GM12892 (cell line): ENCODE data around the gene PKP1.
A peak's percentile ranks its signal among the peaks of the same experiment; 100 is the strongest.
"Not testable (repeated sequence)": the region's sequence is repeated elsewhere in the genome, so short reads cannot be mapped to it uniquely, and the experiment has no call there.

Source experiments
- DNase-seq: peaks from one replicate; pipeline ENCODE4 v3.0.0; 2011; ENCODE audit not compliant: insufficient read length
- FAIRE-seq: peaks from 2 replicates; lab custom pipeline; 2011; peaks lifted over from hg19 to GRCh38; lab: Jason Lieb, UNC
- POLR2A ChIP-seq: IDR thresholded peaks from 2 replicates; pipeline ENCODE4 v1.6.1; 2011; ENCODE audit warnings: low read depth, low read length, control low read depth
- POLR2AphosphoS5 ChIP-seq: IDR thresholded peaks from 2 replicates; pipeline ENCODE4 v1.6.1; 2011; ENCODE audit warnings: low read depth, low read length, control low read depth
- TAF1 ChIP-seq: IDR thresholded peaks from 2 replicates; pipeline ENCODE4 v1.6.1; 2011; ENCODE audit warnings: low read depth, mild to moderate bottlenecking, control low read depth, low read length, borderline replicate concordance

The PKP1 gene

DNA sequence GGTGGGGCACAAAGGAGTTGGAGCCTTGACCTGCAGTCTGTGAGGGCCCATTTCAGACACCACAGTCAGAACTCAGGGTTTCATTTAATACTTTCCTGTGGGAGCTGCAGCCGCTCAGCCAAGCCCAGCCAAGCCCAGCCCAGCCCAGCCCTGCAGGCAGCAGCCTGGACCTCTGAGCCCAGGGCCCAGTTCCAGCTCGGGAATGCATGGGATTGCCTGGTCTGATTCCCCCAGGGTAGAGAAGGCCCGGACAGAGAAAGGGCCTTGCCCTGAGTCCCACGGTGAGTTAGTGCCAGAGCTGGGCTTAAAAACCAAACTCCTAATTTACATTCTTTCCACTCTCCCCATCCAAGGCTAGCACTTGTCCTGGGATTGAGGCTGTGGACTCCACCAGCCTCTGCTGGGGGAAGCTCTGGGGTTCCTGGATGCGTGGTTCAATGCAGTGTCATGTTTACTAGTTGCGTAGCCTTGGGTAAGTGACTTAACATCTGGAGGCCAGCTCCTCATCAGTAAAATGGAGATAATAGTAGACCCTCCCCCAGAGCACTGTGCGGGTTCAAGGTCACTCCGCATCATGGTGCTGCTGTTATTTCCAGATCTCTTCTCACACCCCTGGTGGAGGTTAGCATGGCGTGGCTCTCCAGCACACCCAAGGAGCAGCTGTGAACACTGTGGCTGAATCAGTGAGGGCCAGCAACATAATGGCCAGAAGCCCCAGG lies 29.2 kb upstream of the PKP1 start:
- FAIRE-seq, result no peak
- TF ChIP-seq TAF1, result no peak
- TF ChIP-seq POLR2A, result no peak
- no peak for TF ChIP-seq POLR2AphosphoS5
- no peak for DNase-seq

DNA sequence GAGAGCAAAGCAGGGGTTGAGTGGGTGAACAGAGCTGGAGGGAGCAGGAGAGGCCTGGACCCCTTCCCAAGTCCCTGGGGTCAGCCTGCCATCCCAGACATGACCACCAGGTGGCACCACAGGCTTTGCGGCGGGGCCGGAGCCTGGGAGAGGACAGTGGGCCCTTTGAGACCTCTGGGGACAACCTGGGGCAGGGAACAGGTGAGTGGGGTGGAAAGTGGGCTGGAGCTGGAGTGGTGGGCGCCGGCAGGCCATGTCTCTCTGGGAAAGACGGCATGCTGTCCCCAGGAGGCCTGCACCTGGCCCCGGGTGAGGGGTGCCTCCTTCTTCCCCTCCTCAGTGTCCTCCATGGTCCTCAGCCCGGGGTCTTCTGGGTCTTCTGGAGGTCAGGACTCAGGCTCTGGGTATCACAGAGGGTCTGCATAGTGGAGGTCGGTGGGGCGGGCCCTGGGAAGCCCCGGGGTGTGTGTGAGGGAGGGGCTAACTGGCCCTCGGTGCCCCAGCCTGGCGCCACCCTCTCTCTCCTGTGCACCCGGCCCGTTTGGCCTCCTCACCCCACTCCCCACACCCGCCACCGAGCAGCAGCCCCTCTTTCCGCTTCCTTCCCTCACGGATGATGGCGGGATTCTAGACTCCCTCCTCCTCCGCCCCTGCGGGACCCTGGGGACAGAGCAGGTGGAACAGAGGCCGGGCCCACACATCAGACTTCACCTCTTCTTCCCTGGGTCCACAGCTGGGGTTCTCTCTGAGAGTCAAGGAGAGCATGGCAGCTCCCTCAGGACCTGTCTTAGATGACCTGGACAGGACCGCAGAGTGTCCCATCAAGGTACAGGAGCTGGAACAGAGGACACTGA lies 28.5 kb upstream of the PKP1 start:
- no peak for TF ChIP-seq POLR2AphosphoS5
- no peak for TF ChIP-seq TAF1
- TF ChIP-seq POLR2A, result no peak
- peak; percentile 94 for DNase-seq
- FAIRE-seq, result peak; percentile 91

DNA sequence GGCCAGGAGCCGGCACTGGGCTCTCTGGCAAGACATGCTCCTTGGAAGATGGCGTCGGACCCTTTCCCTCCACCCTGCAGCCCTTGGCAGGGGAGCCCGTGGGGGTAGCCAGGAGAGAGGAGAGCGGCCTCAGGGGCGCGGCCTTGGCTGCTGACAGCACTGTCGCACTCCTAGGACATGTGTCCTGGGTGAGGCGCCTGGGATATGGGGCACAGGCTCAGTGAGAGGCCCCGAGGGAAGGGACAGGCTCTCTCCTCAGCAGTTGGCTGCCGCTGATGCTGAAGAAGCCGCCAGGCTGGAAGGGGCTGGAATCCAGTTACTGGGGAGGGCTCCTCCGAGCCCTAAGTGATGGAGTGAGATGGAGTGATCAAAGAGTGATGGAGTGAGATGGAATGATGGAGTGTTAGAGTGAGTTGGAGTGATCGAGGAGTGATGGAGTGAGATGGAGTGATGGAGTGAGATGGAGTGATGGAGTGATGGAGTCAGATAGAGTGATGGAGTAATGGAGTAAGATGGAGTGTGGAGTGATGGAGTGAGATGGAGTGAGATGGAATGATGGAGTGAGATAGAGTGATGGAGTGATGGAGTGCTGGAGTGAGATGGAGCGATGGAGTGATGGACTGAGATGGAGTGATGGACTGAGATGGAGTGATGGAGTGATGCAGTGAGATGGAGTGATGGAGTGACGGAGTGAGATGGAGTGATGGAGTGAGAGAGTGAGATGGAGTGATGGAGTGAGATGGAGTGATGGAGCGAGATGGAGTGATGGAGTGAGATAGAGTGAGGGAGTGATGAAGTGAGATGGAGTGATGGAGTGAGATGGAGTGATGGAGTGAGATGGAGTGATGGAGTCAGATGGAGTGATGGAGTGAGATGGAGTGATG lies 27.6 kb upstream of the PKP1 start:
- no peak for FAIRE-seq
- TF ChIP-seq POLR2A (no peak), POLR2AphosphoS5 (no peak), TAF1 (no peak)

DNA sequence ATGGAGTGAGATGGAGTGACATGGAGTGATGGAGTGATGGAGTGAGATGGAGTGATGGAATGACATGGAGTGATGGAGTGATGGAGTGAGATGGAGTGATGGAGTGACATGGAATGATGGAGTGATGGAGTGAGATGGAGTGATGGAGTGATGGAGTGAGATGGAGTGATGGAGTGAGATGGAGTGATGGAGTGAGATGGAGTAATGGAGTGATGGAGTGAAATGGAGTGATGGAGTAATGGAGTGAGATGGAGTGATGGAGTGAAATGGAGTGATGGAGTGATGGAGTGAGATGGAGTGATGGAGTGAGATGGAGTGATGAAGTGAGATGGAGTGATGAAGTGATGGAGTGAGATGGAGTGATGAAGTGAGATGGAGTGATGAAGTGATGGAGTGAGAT lies 25.2 kb upstream of the PKP1 start:
- not testable (repeated sequence) for DNase-seq, FAIRE-seq

More for the DNA sequence above, 27.6 kb upstream of the PKP1 start:
- no peak for DNase-seq

DNA sequence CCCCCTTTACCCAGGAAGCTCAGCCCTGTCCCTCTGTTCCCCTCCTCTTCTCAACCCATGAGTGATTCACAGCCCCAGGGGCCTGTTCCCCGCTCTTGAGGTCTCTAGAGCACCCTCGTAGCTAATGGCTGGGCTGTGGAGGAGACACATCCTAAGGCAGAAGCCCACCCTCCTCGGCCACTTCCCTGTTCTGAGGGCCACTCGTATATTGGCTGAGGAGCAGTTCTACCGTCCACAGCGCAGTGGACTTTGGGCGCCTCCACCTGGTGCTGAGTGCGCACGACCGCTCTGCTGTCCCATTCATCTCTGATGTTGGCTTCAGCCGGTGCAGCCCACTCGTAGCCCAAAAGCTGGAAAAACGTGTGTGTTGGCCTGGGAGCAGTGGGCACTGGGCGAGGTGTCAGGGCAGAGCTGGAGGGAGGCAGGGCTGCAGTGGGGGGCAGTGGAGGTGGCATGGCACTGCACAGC lies 24.5 kb upstream of the PKP1 start:
- no peak for FAIRE-seq

DNA sequence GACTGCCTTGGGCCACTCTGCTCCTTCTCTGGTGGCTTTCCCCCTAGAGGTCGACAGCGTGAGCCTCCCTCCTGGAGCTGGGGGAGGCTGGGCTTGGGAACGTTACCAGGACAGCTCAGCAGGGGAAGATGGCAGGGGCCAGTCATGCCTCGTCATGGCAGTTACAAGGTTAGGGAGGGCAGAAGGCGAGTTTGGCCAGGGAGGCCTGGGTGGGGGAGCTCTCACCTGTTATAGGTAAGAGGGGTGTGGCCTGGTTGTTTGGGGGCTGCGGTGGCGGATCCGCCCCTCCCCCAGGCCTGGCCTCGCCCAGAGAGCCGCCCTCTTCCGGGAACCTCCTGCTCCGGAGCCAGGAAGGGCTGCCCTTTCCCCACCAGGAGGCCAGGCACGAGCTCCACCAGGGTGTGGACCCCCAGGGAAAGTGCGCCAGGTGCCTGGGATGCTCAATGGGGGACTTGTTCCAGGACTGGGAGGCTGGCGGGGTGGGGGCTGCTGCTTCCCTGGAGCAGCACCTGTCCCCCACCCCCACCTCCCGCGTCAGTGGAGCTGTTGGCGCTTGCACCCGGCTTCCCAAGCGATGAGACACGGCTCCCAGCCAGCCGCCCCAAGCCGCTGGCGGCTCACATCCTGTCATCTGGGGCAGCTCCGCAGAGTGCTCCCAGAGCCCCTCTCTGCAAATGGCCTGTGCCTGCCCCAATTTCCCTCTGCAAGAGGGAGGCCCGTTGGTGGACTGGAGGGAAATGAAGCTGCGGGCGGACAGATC lies 23.6 kb upstream of the PKP1 start:
- no peak for DNase-seq
- no peak for FAIRE-seq

More for the DNA sequence above, 24.5 kb upstream of the PKP1 start:
- DNase-seq, result no peak
- TF ChIP-seq POLR2AphosphoS5 (no peak), POLR2A (no peak), TAF1 (no peak)

DNA sequence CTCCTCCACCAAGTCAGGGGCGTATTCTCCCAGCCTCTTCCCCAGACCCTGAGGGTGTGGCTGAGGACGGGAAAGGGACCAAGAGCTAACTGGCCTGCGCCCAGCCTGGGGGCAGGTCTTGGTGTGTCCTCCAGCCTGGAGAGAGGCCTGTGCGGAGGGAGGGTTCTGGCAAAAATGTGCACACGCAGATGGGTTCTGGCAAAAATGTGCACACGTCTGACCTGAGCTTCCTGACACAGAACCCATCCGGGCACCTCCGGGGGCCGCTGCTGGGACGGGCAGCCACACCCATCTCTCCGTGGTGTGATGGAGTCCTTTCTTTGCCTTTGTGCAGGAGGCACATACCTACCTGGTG lies 23.1 kb upstream of the PKP1 start:
- DNase-seq (no peak), FAIRE-seq (no peak)
- TF ChIP-seq TAF1 (no peak), POLR2A (no peak), POLR2AphosphoS5 (no peak)

More for the DNA sequence above, 23.6 kb upstream of the PKP1 start:
- TF ChIP-seq TAF1, result no peak
- TF ChIP-seq POLR2A, result no peak
- TF ChIP-seq POLR2AphosphoS5, result no peak

DNA sequence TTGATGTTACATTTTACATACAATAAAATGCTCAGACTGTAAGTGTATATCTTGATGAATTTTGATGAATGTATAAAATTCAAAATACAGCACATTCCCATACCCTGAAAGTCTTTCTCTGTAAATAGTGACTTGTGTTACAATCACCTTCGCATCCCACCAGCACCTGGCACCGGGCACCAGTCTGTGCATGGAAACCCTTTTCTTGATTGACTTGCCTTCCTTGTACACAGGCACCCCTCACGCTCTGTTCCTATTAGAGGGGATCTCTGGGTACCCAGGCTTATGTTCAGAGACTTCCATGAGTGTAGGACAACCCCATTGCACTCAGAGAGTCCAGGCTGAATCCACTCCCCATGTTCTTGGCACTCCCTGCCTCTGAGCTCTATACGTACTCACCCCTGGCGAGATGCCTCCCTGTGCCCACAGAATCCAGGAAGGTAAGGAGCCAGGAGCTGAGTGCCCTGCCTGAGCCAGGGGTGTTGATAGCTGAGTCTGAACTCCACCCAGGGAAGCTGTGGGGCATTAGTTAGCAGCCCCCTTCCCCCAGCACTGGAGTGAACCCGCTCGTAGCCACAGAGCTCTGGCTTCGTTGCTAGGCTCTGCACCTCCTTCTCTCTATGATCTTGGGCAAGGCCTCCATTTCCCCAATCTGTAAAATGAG lies 22.5 kb upstream of the PKP1 start:
- DNase-seq (no peak), FAIRE-seq (no peak)
- no peak for TF ChIP-seq TAF1
- no peak for TF ChIP-seq POLR2AphosphoS5
- TF ChIP-seq POLR2A, result no peak

DNA sequence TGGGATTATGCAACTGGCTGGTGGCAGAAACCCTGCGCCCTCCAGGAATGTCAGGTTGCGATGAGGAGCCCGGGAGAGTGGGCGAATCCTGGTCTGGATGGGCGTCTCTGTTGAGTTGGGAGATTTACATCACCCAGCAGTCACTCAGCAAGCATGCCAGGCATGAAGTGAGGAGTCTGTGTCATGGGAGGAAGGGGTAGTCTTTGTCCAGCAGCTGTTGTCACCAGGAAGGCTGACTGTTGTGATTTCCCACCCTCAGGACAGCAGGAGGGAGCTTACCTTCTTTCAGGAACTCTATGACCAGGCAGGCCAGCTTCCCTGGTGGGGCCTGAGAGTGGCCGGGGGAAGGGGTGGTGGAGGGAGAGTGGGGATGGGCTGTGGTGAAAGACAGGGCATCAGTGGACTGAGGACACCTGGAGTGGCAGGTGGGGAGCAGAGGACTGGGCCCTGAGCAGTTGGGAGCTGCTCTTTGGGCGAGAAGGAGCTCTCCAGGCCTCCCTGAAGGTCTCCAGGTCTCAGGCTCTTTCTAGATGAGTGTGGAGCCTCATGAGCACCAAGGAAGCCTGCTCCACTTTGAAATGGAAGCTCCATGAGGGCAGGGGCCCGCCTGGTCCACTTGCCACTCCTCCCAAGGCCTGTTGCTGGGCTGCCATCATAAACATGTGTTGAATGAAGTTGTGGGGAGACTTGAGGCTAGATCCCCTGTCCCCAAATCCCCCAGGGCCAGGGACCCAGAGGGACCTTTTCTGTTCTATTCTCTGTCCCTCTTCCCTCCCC lies 21.3 kb upstream of the PKP1 start:
- TF ChIP-seq POLR2A (no peak), POLR2AphosphoS5 (no peak), TAF1 (no peak)
- DNase-seq, result no peak
- no peak for FAIRE-seq
